ENCODE results near the gene KRTAP5-8.

DNA sequence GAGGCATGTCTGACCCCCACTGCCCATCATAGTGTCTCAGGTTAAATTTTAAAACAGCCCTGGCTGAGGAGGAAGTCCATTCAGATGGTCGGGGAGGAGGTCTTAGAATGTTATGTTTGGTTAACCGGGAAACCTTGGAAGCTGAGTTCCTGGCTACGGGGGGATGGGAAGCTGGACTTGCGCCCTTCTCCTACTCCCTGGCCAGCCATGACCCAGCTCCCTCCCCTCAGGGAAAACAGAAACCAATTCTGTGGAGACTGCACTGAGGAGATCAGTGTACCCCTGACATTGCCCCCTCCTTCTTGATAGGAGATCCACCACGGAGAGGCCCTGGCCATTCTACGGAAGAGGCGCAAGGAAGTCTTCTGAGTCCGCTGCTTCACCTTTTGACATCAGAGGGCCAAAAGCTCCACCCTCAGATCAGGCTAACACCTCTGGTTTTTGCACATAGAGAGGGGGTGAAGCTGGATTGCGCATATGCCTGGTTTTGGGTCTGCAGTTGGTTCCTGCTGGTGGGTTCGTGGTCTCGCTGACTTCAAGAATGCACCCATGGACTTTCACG lies 7.7 kb downstream of the KRTAP5-8 start:
- TF ChIP-seq SUZ12 (IDR thresholded peaks at IDR 0.05) (no peak), TARDBP (IDR thresholded peaks at IDR 0.05) (no peak), ARNT (IDR thresholded peaks at IDR 0.05) (no peak), PKNOX1 (IDR thresholded peaks at IDR 0.05) (no peak), BHLHE40 (IDR thresholded peaks at IDR 0.05; ENCODE audit: borderline replicate concordance) (no peak), SP1 (IDR thresholded peaks at IDR 0.05) (no peak), NFRKB (IDR thresholded peaks at IDR 0.05) (no peak), FOXM1 (IDR thresholded peaks at IDR 0.05; ENCODE audit: borderline replicate concordance) (no peak), HDGF (IDR thresholded peaks at IDR 0.05; ENCODE audit: borderline replicate concordance) (no peak), ELF4 (IDR thresholded peaks at IDR 0.05) (no peak), L3MBTL2 (conservative IDR thresholded peaks at IDR 0.05) (no peak), FOXK2 (IDR thresholded peaks at IDR 0.05) (no peak), FOXA1 (IDR thresholded peaks at IDR 0.05) (no peak), CTBP1 (IDR thresholded peaks at IDR 0.05; ENCODE audit: borderline replicate concordance) (no peak)
